Astrocyte (in vitro differentiated cells and primary cell): ENCODE results near the gene ZAP70. TPM values are rescaled to one million over a fixed set of nuclear protein-coding genes. Genes with fewer than 3 reads are reported as not detected.

ENCODE experiments used
- DNase-seq: peaks from one replicate; pipeline ENCODE4 v3.0.0-alpha.2; 2010; ENCODE audit warnings: low read depth
- FAIRE-seq: peaks from 2 replicates; lab custom pipeline; 2011; peaks lifted over from hg19 to GRCh38; lab: Jason Lieb, UNC
- H2AFZ ChIP-seq: 2 replicates; pipeline ENCODE4 v1.6.0; 2012; ENCODE audit warnings: low read depth, low read length, inconsistent platforms
- H3K27ac ChIP-seq: 2 replicates; pipeline ENCODE4 v1.5.1; 2011; ENCODE audit warnings: low read depth, low read length, inconsistent platforms
- H3K27me3 ChIP-seq: 2 replicates; pipeline ENCODE4 v1.6.0; 2011; ENCODE audit warnings: low read length, inconsistent platforms; ENCODE audit not compliant: insufficient read depth
- H3K36me3 ChIP-seq: 2 replicates; pipeline ENCODE4 v1.5.1; 2011; ENCODE audit warnings: low read length, inconsistent platforms; ENCODE audit not compliant: insufficient read depth
- H3K4me1 ChIP-seq: 2 replicates; pipeline ENCODE4 v1.5.1; 2011; ENCODE audit warnings: low read length, inconsistent platforms; ENCODE audit not compliant: insufficient read depth
- H3K4me2 ChIP-seq: 2 replicates; pipeline ENCODE4 v1.6.0; 2012; ENCODE audit warnings: low read length, inconsistent platforms
- H3K4me3 ChIP-seq: 2 replicates; pipeline ENCODE4 v1.5.1; 2011; ENCODE audit warnings: low read depth, mild to moderate bottlenecking, low read length, inconsistent platforms; ENCODE audit not compliant: insufficient read depth
- H3K79me2 ChIP-seq: 2 replicates; pipeline ENCODE4 v1.6.0; 2012; ENCODE audit warnings: mild to moderate bottlenecking, low read length, inconsistent platforms; ENCODE audit not compliant: insufficient read depth
- H3K9ac ChIP-seq: 2 replicates; pipeline ENCODE4 v1.6.0; 2012; ENCODE audit warnings: mild to moderate bottlenecking, low read length, inconsistent platforms
- H3K9me3 ChIP-seq: 2 replicates; pipeline ENCODE4 v1.5.1; 2012; ENCODE audit warnings: low read depth, mild to moderate bottlenecking, low read length, inconsistent platforms; ENCODE audit not compliant: insufficient read depth
- H4K20me1 ChIP-seq: 2 replicates; pipeline ENCODE4 v1.6.0; 2012; ENCODE audit warnings: low read length, inconsistent platforms; ENCODE audit not compliant: insufficient read depth
- H3K27ac Mint-ChIP-seq: one replicate; pipeline ENCODE4 v1.8.0; 2021; ENCODE audit warnings: mild to moderate bottlenecking, mixed read lengths; ENCODE audit not compliant: unreplicated experiment
- H3K27me3 Mint-ChIP-seq: one replicate; pipeline ENCODE4 v1.8.0; 2021; ENCODE audit warnings: low read depth, mixed read lengths; ENCODE audit not compliant: unreplicated experiment
- H3K36me3 Mint-ChIP-seq: one replicate; pipeline ENCODE4 v1.8.0; 2021; ENCODE audit warnings: low read depth, mixed read lengths; ENCODE audit not compliant: unreplicated experiment
- H3K4me1 Mint-ChIP-seq: one replicate; pipeline ENCODE4 v1.8.0; 2021; ENCODE audit warnings: low read depth, mixed read lengths; ENCODE audit not compliant: unreplicated experiment
- H3K4me3 Mint-ChIP-seq: one replicate; pipeline ENCODE4 v1.8.0; 2021; ENCODE audit warnings: mild to moderate bottlenecking, moderate library complexity, mixed read lengths; ENCODE audit not compliant: unreplicated experiment
- H3K9me3 Mint-ChIP-seq: one replicate; pipeline ENCODE4 v1.8.0; 2021; ENCODE audit warnings: mild to moderate bottlenecking, mixed read lengths; ENCODE audit not compliant: unreplicated experiment
- EZH2 ChIP-seq: IDR thresholded peaks from 2 replicates; pipeline ENCODE4 v1.6.1; 2012; ENCODE audit warnings: mild to moderate bottlenecking, low read length, inconsistent platforms; ENCODE audit not compliant: insufficient read depth
- total RNA-seq: library from RNA; stranded (reverse); gene quantifications from 2 replicates; pipeline ENCODE4 v1.2.1, GENCODE V29; 2021
- TF ChIP-seq, protein P1 (sequence below): IDR thresholded peaks from 2 replicates; pipeline ENCODE4 v1.5.1; 2011; ENCODE audit warnings: low read depth, mild to moderate bottlenecking, inconsistent platforms, low read length, moderate library complexity; ENCODE audit not compliant: insufficient read depth

Gene ZAP70
- total RNA-seq, 1 donor from 2014 or later: 0.73 TPM

DNA sequence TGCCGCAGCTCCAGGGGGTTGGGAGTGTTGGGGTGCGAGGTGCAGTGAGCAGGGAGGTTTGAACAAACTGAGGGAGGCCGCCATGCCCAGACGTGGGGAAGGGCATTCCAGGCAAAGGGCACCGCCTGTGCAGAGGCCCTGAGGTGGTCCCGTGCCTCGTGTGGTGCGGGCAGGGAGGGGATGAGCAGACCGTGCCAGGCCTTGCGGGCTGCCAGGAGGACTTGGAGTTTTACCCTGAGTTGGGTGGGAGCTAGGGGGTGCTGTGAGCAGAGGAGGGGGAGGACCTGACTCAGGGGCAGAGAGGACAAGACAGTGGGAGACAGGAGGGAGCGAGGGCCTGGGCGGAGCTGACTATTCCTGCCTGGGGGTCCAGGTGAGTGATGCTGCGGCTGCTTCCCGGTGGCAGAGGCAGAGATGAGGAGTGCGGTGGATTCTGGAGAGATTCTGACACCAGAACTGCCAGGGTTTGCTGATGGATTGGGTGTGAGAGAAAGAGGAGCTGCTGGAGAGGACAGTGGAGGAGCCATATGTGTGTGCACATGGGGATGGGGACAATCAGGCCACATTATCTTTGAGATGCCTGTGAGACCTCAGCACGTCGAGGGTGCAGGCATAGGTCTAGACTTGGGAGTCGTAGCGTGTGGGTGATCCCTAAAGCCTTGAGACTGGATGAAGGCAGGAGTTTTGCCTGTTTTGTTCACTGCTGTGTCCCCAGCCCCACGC, 23.4 kb downstream of the ZAP70 start:
- no peaks in the 10 kb centered on the region for H4K20me1 ChIP-seq
- no peaks in the 10 kb centered on the region for H3K36me3 ChIP-seq
- TF ChIP-seq, protein P1, sequence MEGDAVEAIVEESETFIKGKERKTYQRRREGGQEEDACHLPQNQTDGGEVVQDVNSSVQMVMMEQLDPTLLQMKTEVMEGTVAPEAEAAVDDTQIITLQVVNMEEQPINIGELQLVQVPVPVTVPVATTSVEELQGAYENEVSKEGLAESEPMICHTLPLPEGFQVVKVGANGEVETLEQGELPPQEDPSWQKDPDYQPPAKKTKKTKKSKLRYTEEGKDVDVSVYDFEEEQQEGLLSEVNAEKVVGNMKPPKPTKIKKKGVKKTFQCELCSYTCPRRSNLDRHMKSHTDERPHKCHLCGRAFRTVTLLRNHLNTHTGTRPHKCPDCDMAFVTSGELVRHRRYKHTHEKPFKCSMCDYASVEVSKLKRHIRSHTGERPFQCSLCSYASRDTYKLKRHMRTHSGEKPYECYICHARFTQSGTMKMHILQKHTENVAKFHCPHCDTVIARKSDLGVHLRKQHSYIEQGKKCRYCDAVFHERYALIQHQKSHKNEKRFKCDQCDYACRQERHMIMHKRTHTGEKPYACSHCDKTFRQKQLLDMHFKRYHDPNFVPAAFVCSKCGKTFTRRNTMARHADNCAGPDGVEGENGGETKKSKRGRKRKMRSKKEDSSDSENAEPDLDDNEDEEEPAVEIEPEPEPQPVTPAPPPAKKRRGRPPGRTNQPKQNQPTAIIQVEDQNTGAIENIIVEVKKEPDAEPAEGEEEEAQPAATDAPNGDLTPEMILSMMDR: no peak
- no peak for TF ChIP-seq EZH2
- H3K27me3 Mint-ChIP-seq: peaks cover 20% of the 10 kb centered on the region
- H3K27ac Mint-ChIP-seq: no peak overlapping the region
- no peaks in the 10 kb centered on the region for H3K9me3 ChIP-seq
- DNase-seq: no peak
- H3K4me3 ChIP-seq: no peak overlapping the region
- H3K4me1 ChIP-seq: no peaks in the 10 kb centered on the region
- no peaks in the 10 kb centered on the region for H3K27me3 ChIP-seq
- peaks cover 6% of the 10 kb centered on the region for H3K9me3 Mint-ChIP-seq
- H3K79me2 ChIP-seq: no peaks in the 10 kb centered on the region
- H3K27ac ChIP-seq: no peak overlapping the region
- H3K9ac ChIP-seq: no peak overlapping the region
- FAIRE-seq: no peak
- H2AFZ ChIP-seq: no peak overlapping the region
- no peak overlapping the region for H3K4me2 ChIP-seq
- no peak overlapping the region for H3K4me3 Mint-ChIP-seq
- peaks cover 1% of the 10 kb centered on the region for H3K36me3 Mint-ChIP-seq
- peaks cover 1% of the 10 kb centered on the region for H3K4me1 Mint-ChIP-seq

DNA sequence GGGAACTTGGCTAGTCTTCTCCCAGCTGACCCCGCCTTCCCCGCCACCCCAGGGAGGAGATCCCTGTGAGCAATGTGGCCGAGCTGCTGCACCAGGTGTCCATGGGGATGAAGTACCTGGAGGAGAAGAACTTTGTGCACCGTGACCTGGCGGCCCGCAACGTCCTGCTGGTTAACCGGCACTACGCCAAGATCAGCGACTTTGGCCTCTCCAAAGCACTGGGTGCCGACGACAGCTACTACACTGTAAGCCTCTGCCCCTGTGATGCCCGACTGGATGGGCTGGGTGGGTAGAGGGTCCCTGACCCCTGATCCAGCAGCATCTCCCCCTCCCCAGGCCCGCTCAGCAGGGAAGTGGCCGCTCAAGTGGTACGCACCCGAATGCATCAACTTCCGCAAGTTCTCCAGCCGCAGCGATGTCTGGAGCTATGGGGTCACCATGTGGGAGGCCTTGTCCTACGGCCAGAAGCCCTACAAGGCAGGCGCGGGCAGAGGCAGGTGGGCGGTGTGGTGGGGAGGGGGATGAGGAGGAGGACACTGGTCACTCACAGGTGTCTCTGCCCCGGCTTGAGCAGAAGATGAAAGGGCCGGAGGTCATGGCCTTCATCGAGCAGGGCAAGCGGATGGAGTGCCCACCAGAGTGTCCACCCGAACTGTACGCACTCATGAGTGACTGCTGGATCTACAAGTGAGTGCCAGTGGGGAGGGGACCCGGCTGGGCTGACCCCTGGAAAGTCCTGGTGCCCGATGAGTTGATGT, 24.2 kb downstream of the ZAP70 start:
- FAIRE-seq: no peak
- Histone ChIP-seq H3K9ac (no peak overlapping the region), H2AFZ (no peak overlapping the region), H4K20me1 (no peaks in the 10 kb centered on the region), H3K4me3 (no peak overlapping the region), H3K27ac (no peak overlapping the region), H3K36me3 (no peaks in the 10 kb centered on the region), H3K27me3 (no peaks in the 10 kb centered on the region), H3K4me2 (no peak overlapping the region), H3K79me2 (no peaks in the 10 kb centered on the region), H3K9me3 (no peaks in the 10 kb centered on the region), H3K4me1 (peaks cover 5% of the 10 kb centered on the region)
- Mint-ChIP-seq H3K9me3 (peaks cover 3% of the 10 kb centered on the region), H3K4me1 (peaks cover 2% of the 10 kb centered on the region), H3K27me3 (peaks cover 20% of the 10 kb centered on the region), H3K4me3 (no peak overlapping the region), H3K27ac (no peak overlapping the region), H3K36me3 (peaks cover 3% of the 10 kb centered on the region)
- DNase-seq: no peak
- TF ChIP-seq, protein P1: no peak
- no peak for TF ChIP-seq EZH2
